Gastrocnemius medialis (tissue), 4 donors: ENCODE results near the gene ITGB1.
"Not testable (repeated sequence)": the region's sequence is repeated elsewhere in the genome, so short reads cannot be mapped to it uniquely, and the experiment has no call there.

ENCODE experiments used
- CTCF ChIP-seq, 5 experiments: fragments of 450-650 bp in 3 of 5; fragments of 200-600 bp in 2 of 5; sonication (generic) in 2 of 5; IDR thresholded peaks in 4 of 5; conservative IDR thresholded peaks in 1 of 5; 1 replicate in 4 of 5; 2 replicates in 1 of 5; pipeline ENCODE4 v1.5.1; 2016 to 2019; ENCODE audit warnings: antibody characterized with exemption in 5 of 5, mild to moderate bottlenecking in 3 of 5, moderate library complexity in 3 of 5
- POLR2A ChIP-seq, 2 donors: fragments of 450-650 bp; IDR thresholded peaks; one replicate each; pipeline ENCODE4 v1.6.1; 2017; ENCODE audit warnings: antibody characterized with exemption in 2 of 2, mild to moderate bottlenecking in 2 of 2, moderate library complexity in 2 of 2

DNA sequence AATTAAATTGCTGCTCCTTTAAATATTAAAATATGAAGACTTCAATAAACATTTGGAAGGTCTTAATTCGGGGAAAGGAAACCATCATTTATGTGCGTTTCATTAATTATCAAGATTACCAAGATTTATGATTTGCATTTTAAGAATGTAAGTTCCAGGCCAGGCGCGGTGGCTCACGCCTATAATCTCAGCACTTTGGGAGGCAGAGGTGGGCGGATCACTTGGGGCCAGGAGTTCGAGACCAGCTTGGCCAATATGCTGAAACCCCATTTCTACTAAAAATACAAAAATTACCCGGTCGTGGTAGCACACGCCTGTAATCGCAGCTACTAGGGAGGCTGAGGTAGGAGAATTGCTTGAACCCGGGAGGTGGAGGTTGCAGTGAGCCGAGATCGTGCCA, 21.7 kb upstream of the ITGB1 start:
- not testable (repeated sequence) for TF ChIP-seq CTCF (IDR thresholded peaks at IDR 0.05 in 4 of 5, conservative IDR thresholded peaks at IDR 0.05 in 1 of 5); POLR2A (IDR thresholded peaks at IDR 0.05)
